Bronchial epithelial cell (primary cell): ENCODE data around the gene TCTN2. TPM values are rescaled to one million over a fixed set of nuclear protein-coding genes. Genes with fewer than 3 reads are reported as not detected.

ENCODE experiments used
- DNase-seq: peaks from one replicate; pipeline ENCODE4 v3.0.0-alpha.2; 2010; ENCODE audit warnings: low read depth
- FAIRE-seq: peaks from 2 replicates; lab custom pipeline; 2011; peaks lifted over from hg19 to GRCh38; lab: Jason Lieb, UNC
- H3K27me3 ChIP-seq: 2 replicates; pipeline ENCODE4 v1.5.1; 2011; ENCODE audit warnings: low read length; ENCODE audit not compliant: control insufficient read depth, insufficient read depth
- H3K36me3 ChIP-seq: 2 replicates; pipeline ENCODE4 v1.5.1; 2011; ENCODE audit warnings: low read length; ENCODE audit not compliant: control insufficient read depth, insufficient read depth
- H3K4me3 ChIP-seq: 2 replicates; pipeline ENCODE4 v1.5.1; 2011; ENCODE audit warnings: mild to moderate bottlenecking, low read depth, low read length, control low read depth
- total RNA-seq: library from RNA; depleted of rRNA; stranded (reverse); fragments of >200 nt; gene quantifications from 2 replicates; pipeline ENCODE4 v1.2.1, GENCODE V29; 2014
- TF ChIP-seq, protein P1 (sequence below): IDR thresholded peaks from 2 replicates; pipeline ENCODE4 v1.5.1; 2011; ENCODE audit warnings: mild to moderate bottlenecking, moderate library complexity, low read length, control low read depth, inconsistent platforms; ENCODE audit not compliant: insufficient read depth, severe bottlenecking

Gene TCTN2
- total RNA-seq, 1 donor from 2014 or later: 3.9 TPM

DNA sequence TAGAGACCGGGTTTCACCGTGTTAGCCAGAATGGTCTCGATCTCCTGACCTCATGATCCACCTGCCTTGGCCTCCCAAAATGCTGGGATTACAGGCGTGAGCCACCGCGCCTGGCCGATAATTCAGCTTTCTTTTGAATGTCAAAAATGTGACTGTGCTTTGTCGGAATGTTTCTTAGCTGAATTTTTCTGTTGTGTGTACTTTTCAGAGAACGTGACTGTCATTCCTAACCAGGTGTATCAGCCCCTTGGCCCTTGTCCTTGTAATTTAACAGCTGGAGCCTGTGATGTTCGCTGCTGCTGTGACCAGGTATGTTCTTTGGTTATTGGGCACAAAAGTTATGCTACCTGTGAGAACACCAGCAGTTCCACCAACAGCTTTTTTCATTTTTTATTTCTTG is 8.1 kb downstream of the TCTN2 start:
- no peaks in the 10 kb centered on the region for H3K27me3 ChIP-seq
- TF ChIP-seq, protein P1, sequence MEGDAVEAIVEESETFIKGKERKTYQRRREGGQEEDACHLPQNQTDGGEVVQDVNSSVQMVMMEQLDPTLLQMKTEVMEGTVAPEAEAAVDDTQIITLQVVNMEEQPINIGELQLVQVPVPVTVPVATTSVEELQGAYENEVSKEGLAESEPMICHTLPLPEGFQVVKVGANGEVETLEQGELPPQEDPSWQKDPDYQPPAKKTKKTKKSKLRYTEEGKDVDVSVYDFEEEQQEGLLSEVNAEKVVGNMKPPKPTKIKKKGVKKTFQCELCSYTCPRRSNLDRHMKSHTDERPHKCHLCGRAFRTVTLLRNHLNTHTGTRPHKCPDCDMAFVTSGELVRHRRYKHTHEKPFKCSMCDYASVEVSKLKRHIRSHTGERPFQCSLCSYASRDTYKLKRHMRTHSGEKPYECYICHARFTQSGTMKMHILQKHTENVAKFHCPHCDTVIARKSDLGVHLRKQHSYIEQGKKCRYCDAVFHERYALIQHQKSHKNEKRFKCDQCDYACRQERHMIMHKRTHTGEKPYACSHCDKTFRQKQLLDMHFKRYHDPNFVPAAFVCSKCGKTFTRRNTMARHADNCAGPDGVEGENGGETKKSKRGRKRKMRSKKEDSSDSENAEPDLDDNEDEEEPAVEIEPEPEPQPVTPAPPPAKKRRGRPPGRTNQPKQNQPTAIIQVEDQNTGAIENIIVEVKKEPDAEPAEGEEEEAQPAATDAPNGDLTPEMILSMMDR: no peak
- no peak overlapping the region for H3K4me3 ChIP-seq
- FAIRE-seq (no peak), DNase-seq (no peak)
- H3K36me3 ChIP-seq: no peaks in the 10 kb centered on the region

DNA sequence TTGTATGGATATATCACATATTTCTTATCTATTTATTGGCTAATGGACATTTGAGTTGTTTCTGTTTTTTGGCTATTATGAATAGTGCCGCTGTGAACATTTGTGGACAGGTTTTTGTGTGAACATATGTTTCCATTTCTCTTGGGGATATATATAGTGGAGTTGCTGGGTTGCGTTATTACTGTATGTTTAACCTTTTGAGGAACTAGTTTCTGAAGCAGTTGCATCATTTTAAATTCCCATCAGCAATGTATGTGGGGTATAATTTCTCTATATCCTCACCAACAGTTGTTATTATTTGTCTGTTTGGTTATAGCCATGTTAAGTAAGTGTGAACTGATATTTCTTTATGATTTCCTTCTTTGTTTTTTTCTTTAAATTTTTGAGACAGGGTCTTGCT is 10.7 kb downstream of the TCTN2 start:
- FAIRE-seq (no peak), DNase-seq (no peak)
- TF ChIP-seq, protein P1: no peak
- Histone ChIP-seq H3K36me3 (no peaks in the 10 kb centered on the region), H3K4me3 (no peak overlapping the region), H3K27me3 (no peaks in the 10 kb centered on the region)

DNA sequence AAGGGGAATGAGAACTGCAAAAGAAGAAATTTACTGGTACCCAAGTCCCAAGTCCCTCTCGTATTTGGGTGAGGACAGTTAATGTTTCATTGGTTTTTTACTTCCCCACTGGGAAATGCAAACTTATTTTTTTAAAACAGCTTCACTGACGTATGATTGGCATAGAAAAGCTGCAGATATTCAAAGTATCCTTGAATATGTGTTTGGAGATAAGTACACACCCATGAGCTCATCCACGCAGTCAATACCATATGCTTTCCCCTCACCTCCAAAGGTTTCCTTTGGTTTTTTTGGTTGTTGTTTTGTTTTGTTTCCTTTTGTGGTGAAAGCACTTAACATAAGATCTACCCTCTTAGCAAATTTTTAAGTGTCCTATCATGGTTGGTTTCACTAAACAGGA is 13.1 kb downstream of the TCTN2 start:
- DNase-seq: no peak
- Histone ChIP-seq H3K27me3 (no peaks in the 10 kb centered on the region), H3K4me3 (no peak overlapping the region), H3K36me3 (no peaks in the 10 kb centered on the region)
- TF ChIP-seq, protein P1: no peak
- FAIRE-seq: no peak

DNA sequence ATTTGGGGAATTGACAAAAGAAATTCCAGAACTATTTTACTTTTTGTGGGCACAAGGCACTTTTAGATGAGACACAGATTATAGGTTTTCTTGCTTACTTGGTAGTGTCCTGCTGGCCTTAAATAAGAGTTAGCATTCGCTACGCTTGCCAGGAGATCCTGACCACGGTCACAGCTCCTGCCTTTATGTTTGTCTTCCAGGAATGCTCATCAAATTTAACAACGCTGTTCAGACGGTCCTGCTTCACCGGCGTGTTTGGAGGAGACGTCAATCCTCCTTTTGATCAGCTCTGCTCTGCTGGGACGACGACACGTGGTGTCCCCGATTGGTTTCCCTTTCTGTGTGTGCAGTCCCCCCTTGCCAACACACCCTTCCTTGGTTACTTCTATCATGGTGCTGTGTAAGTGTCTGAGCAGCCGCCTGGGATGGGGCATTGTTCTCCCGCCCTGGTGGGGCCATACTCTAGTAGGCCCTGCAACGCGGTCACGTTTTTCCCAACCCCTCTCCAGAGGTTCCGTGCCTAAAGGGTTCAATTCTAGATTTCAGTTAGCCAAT is 15.8 kb downstream of the TCTN2 start:
- H3K36me3 ChIP-seq: no peaks in the 10 kb centered on the region
- H3K27me3 ChIP-seq: no peaks in the 10 kb centered on the region
- H3K4me3 ChIP-seq: no peak overlapping the region
- TF ChIP-seq, protein P1: no peak
- DNase-seq: no peak
- FAIRE-seq: no peak

DNA sequence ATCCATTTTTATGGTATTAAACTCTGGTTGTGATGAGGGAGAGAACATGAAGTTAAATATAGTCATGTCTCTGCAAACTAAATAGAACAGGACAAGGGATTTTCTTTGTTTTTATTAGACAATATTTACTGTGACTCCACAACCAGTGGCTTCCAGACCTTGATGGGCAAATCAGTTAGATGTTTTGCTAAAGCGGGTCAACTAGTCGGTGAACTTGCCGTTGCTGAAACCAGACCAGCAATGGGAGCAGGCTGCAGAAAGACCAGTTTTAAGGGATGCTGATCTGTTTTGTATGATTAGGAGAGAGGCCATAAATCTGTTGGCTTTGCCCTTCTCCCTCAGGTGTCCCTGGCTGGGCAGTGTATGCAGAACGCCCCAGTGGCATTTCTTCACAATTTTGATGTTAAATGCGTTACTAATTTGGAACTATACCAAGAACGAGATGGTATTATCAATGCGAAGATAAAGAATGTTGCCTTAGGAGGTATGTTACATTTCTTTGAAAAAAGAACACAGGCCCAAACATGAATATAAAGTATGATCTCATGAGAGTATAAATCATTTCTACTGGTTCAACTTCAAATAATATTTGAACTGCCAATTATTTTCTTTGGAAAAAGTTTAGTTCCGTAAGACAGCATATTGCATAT is 19.4 kb downstream of the TCTN2 start:
- DNase-seq (peak; percentile 82), FAIRE-seq (no peak)
- Histone ChIP-seq H3K4me3 (no peak overlapping the region), H3K27me3 (no peaks in the 10 kb centered on the region), H3K36me3 (peaks cover 2% of the 10 kb centered on the region)
- TF ChIP-seq, protein P1: no peak
